GM10266 (cell line): Measurements from ENCODE around the gene MOV10L1.

Experiments used
- DNase-seq: peaks from one replicate; pipeline ENCODE4 v3.0.0; 2012; ENCODE audit errors: extremely low spot score
- CTCF ChIP-seq: IDR thresholded peaks from 2 replicates; pipeline ENCODE4 v1.5.1; 2012; ENCODE audit warnings: mild to moderate bottlenecking, low read depth; ENCODE audit not compliant: control insufficient read depth, insufficient read depth; ENCODE audit errors: missing control alignments

The MOV10L1 gene

GRCh38 chr22:50101870-50102565 lies 12.2 kb downstream of the MOV10L1 start:
- DNase-seq = no peak
- TF ChIP-seq CTCF = no peak

GRCh38 chr22:50102946-50103345 lies 13.1 kb downstream of the MOV10L1 start:
- TF ChIP-seq CTCF = peak; percentile 18
- DNase-seq = peak; percentile 47

GRCh38 chr22:50104141-50104544 lies 14.3 kb downstream of the MOV10L1 start:
- no peak for DNase-seq

GRCh38 chr22:50105208-50106100 lies 15.6 kb downstream of the MOV10L1 start:
- no peak for TF ChIP-seq CTCF
- peak; percentile 64 for DNase-seq

More at GRCh38 chr22:50104141-50104544, 14.3 kb downstream of the MOV10L1 start:
- no peak for TF ChIP-seq CTCF

GRCh38 chr22:50107529-50107928 lies 17.7 kb downstream of the MOV10L1 start:
- no peak for DNase-seq
- TF ChIP-seq CTCF = no peak

- no peak for TF ChIP-seq CTCF
- DNase-seq = no peak
These were observed 21.2 kb downstream of the MOV10L1 start for GRCh38 chr22:50111056-50111455.
